Measurements from ENCODE around the gene SLC23A1. TPM values are rescaled to one million over a fixed set of nuclear protein-coding genes. Genes with fewer than 3 reads are reported as not detected.
"Not testable (repeated sequence)": the region's sequence is repeated elsewhere in the genome, so short reads cannot be mapped to it uniquely, and the experiment has no call there.

Gene SLC23A1
- total RNA-seq, 1 donor from 2014 or later, result not detected

DNA sequence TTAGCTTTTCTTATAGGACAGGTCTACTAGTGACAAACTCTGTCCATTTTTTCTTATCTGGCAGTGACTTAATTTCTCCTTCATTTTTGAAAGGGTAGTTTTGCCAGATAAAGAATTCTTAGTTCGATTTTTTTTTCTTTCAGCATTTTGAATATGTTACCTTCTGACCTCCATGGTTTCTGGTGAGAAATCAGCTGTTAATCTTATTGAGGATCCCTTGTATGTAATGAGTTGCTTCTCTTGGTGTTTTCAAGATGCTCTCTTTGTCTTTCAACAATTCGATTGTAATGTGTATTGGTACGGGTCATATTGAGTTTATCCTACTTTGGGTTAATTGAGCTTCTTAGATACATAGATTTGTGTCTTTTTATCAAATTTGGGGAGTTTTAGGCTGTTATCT lies 28.9 kb downstream of the SLC23A1 start:
- no peak for DNase-seq (ENCODE audit: low spot score)
- H3K9me3 Mint-ChIP-seq (ENCODE audit: unreplicated experiment), result no peaks in the 10 kb centered on the region
- no peak overlapping the region for H3K4me3 Mint-ChIP-seq (ENCODE audit: unreplicated experiment)
- no peak overlapping the region for H3K27ac Mint-ChIP-seq (ENCODE audit: unreplicated experiment)
- no peaks in the 10 kb centered on the region for H3K27me3 Mint-ChIP-seq (ENCODE audit: unreplicated experiment)
- peaks cover 3% of the 10 kb centered on the region for H3K36me3 Mint-ChIP-seq (ENCODE audit: low read depth, unreplicated experiment)
- TF ChIP-seq, protein P1, sequence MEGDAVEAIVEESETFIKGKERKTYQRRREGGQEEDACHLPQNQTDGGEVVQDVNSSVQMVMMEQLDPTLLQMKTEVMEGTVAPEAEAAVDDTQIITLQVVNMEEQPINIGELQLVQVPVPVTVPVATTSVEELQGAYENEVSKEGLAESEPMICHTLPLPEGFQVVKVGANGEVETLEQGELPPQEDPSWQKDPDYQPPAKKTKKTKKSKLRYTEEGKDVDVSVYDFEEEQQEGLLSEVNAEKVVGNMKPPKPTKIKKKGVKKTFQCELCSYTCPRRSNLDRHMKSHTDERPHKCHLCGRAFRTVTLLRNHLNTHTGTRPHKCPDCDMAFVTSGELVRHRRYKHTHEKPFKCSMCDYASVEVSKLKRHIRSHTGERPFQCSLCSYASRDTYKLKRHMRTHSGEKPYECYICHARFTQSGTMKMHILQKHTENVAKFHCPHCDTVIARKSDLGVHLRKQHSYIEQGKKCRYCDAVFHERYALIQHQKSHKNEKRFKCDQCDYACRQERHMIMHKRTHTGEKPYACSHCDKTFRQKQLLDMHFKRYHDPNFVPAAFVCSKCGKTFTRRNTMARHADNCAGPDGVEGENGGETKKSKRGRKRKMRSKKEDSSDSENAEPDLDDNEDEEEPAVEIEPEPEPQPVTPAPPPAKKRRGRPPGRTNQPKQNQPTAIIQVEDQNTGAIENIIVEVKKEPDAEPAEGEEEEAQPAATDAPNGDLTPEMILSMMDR (IDR thresholded peaks at IDR 0.05; ENCODE audit: unreplicated experiment), result no peak
- H3K4me1 Mint-ChIP-seq (ENCODE audit: unreplicated experiment), result no peaks in the 10 kb centered on the region

DNA sequence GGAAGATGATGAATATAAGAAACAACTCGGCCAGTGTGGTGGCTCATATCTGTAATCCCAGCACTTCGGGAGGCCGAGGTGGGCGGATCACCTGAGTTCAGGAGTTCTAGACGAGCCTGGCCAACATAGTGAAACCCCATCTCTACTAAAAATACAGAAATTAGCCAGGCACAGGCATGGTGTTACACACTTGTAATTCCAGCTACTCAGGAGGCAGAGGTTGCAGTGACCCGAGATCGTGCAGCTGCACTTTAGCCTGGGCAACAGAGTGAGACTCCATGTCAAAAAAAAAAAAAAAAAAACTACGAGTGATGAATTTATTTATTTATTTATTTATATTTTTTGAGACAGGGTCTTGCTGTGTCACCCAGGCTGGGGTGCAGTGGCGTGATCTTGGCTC lies 35.2 kb downstream of the SLC23A1 start:
- not testable (repeated sequence) for H3K27me3 Mint-ChIP-seq (ENCODE audit: unreplicated experiment); H3K36me3 Mint-ChIP-seq (ENCODE audit: low read depth, unreplicated experiment); DNase-seq (ENCODE audit: low spot score); H3K9me3 Mint-ChIP-seq (ENCODE audit: unreplicated experiment); H3K4me3 Mint-ChIP-seq (ENCODE audit: unreplicated experiment); H3K27ac Mint-ChIP-seq (ENCODE audit: unreplicated experiment)
- H3K4me1 Mint-ChIP-seq (ENCODE audit: unreplicated experiment), result peaks cover 11% of the 10 kb centered on the region

DNA sequence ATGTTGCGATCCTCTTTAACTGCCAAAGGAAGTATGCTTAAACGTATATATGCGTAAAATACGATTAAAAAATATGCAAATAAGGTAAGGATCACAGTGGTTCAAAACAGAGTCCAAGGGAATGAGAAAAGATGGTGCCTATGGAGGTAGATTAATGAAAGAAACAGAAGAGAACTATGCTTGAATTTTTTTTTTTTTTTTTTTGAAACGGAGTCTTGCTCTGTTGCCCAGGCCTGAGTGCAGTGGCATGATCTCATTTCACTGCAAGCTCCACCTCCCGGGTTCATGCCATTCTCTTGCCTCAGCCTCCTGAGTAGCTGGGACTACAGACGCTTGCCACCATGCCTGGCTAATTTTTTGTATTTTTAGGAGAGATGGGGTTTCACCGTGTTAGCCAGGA lies 37.7 kb downstream of the SLC23A1 start:
- Mint-ChIP-seq H3K4me1 (ENCODE audit: unreplicated experiment) (peaks cover 27% of the 10 kb centered on the region), H3K4me3 (ENCODE audit: unreplicated experiment) (peak overlapping the region; percentile 15)
- not testable (repeated sequence) for H3K27me3 Mint-ChIP-seq (ENCODE audit: unreplicated experiment); H3K27ac Mint-ChIP-seq (ENCODE audit: unreplicated experiment); DNase-seq (ENCODE audit: low spot score); H3K9me3 Mint-ChIP-seq (ENCODE audit: unreplicated experiment); H3K36me3 Mint-ChIP-seq (ENCODE audit: low read depth, unreplicated experiment)

DNA sequence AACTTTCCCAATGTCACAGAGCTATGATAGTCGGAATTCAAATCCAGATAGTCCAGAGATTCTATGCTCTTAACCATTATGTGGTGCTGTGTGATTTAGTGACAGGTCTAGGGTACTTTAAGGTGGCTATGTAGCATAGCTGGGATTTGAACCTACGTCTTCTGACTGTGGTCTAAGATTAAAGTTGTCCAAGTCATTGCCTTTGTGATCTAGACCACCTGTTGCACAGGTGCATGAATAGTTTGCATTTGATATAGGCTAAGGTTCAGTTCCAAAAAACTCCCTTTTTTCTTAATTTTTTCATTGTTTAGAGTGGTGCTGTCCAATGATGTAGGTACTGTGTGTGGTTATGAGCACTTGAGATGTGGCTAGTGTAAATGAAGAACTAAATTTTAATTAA lies 38.9 kb downstream of the SLC23A1 start:
- no peak overlapping the region for H3K27ac Mint-ChIP-seq (ENCODE audit: unreplicated experiment)
- H3K4me1 Mint-ChIP-seq (ENCODE audit: unreplicated experiment), result peaks cover 27% of the 10 kb centered on the region
- H3K9me3 Mint-ChIP-seq (ENCODE audit: unreplicated experiment), result no peaks in the 10 kb centered on the region
- DNase-seq (ENCODE audit: low spot score), result no peak
- peaks cover 8% of the 10 kb centered on the region for H3K27me3 Mint-ChIP-seq (ENCODE audit: unreplicated experiment)
- TF ChIP-seq, protein P1 (IDR thresholded peaks at IDR 0.05; ENCODE audit: unreplicated experiment), result no peak
- H3K4me3 Mint-ChIP-seq (ENCODE audit: unreplicated experiment), result no peak overlapping the region
- no peaks in the 10 kb centered on the region for H3K36me3 Mint-ChIP-seq (ENCODE audit: low read depth, unreplicated experiment)

DNA sequence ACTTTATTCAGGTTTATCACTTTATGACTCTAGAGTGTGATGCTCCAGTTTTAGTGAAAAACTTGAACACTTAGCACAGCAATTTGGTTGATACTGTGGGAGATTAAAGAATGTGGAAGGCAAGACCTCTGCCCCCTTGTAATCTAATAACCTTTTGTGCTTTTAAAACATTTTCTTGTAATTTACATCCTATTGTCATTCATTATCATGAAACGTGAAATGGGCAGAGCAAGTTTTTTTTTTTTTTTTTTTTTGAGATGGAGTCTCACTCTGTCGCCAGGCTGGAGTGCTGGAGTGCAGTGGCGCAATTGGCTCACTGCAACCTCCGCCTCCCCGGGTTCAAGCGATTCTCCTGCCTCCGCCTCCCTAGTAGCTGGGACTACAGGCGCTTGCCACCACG lies 39.6 kb downstream of the SLC23A1 start:
- peak overlapping the region; percentile 97 for H3K4me3 Mint-ChIP-seq (ENCODE audit: unreplicated experiment)
- H3K4me1 Mint-ChIP-seq (ENCODE audit: unreplicated experiment), result peaks cover 27% of the 10 kb centered on the region
- H3K27ac Mint-ChIP-seq (ENCODE audit: unreplicated experiment), result no peak overlapping the region
- TF ChIP-seq, protein P1 (IDR thresholded peaks at IDR 0.05; ENCODE audit: unreplicated experiment), result no peak
- H3K9me3 Mint-ChIP-seq (ENCODE audit: unreplicated experiment), result no peaks in the 10 kb centered on the region
- peaks cover 8% of the 10 kb centered on the region for H3K27me3 Mint-ChIP-seq (ENCODE audit: unreplicated experiment)
- no peak for DNase-seq (ENCODE audit: low spot score)
- no peaks in the 10 kb centered on the region for H3K36me3 Mint-ChIP-seq (ENCODE audit: low read depth, unreplicated experiment)

DNA sequence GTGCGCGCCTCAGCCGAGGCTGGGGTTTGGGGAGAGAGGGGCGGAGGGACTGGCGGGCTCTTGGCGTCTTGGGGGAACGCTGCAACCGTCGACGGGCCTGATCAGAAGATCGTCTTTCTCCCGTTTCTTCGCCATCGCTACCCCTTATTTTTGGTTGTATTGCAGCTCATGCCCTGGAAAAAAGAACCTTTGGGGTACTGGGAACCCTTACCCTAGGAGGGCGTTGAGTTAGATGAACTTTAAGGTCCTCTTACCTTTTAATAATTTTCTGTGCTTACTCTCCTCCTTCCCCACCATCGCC lies 40.7 kb downstream of the SLC23A1 start:
- no peaks in the 10 kb centered on the region for H3K9me3 Mint-ChIP-seq (ENCODE audit: unreplicated experiment)
- no peaks in the 10 kb centered on the region for H3K36me3 Mint-ChIP-seq (ENCODE audit: low read depth, unreplicated experiment)
- H3K27me3 Mint-ChIP-seq (ENCODE audit: unreplicated experiment), result peaks cover 8% of the 10 kb centered on the region
- peaks cover 27% of the 10 kb centered on the region for H3K4me1 Mint-ChIP-seq (ENCODE audit: unreplicated experiment)
- DNase-seq (ENCODE audit: low spot score), result no peak
- peak overlapping the region; percentile 99 for H3K27ac Mint-ChIP-seq (ENCODE audit: unreplicated experiment)
- peak overlapping the region; percentile 97 for H3K4me3 Mint-ChIP-seq (ENCODE audit: unreplicated experiment)
- TF ChIP-seq, protein P1 (IDR thresholded peaks at IDR 0.05; ENCODE audit: unreplicated experiment), result no peak

All from endothelial cell (in vitro differentiated cells).